DMS53 treated with DMSO at 0.1 percent for 48 hours (cell line): ENCODE results near the gene FRMD4A.

Source experiments
- DNase-seq: peaks from one replicate; lab custom pipeline; 2025; ENCODE audit not compliant: unreplicated experiment; lab: John Stamatoyannopoulos, UW

Gene FRMD4A

GRCh38 chr10:14024329-14025202, 306.2 kb downstream of the FRMD4A start:
- DNase-seq = no peak

GRCh38 chr10:14023673-14024328, 306.9 kb downstream of the FRMD4A start:
- DNase-seq = no peak

GRCh38 chr10:14022954-14023672, 307.6 kb downstream of the FRMD4A start:
- DNase-seq = no peak

- no peak for DNase-seq
These were observed 308.7 kb downstream of the FRMD4A start for GRCh38 chr10:14022052-14022451.

GRCh38 chr10:14020037-14020664, 310.6 kb downstream of the FRMD4A start:
- no peak for DNase-seq

GRCh38 chr10:14017467-14017866, 313.3 kb downstream of the FRMD4A start:
- no peak for DNase-seq

GRCh38 chr10:14016931-14017333, 313.8 kb downstream of the FRMD4A start:
- DNase-seq = no peak

- DNase-seq = no peak
These were observed 314.6 kb downstream of the FRMD4A start for GRCh38 chr10:14016011-14016536.

- no peak for DNase-seq
These were observed 316.3 kb downstream of the FRMD4A start for GRCh38 chr10:14014423-14014822.

GRCh38 chr10:14010769-14011574, 319.8 kb downstream of the FRMD4A start:
- DNase-seq = no peak

- DNase-seq = peak; percentile 34
These were observed 320.6 kb downstream of the FRMD4A start for GRCh38 chr10:14010101-14010558.

GRCh38 chr10:14009371-14010100, 321.2 kb downstream of the FRMD4A start:
- peak; percentile 33 for DNase-seq

GRCh38 chr10:14008740-14009080, 322.0 kb downstream of the FRMD4A start:
- no peak for DNase-seq

GRCh38 chr10:14004536-14004935, 326.2 kb downstream of the FRMD4A start:
- no peak for DNase-seq

- DNase-seq = no peak
These were observed 327.1 kb downstream of the FRMD4A start for GRCh38 chr10:14003517-14004184.

GRCh38 chr10:14001298-14002040, 329.3 kb downstream of the FRMD4A start:
- no peak for DNase-seq

- DNase-seq = no peak
These were observed 332.4 kb downstream of the FRMD4A start for GRCh38 chr10:13998163-13998835.

GRCh38 chr10:13997650-13998049, 333.1 kb downstream of the FRMD4A start:
- DNase-seq = no peak
